Ishikawa (cell line): ENCODE measurements around the gene PCID2.

Experiments
- CEBPB ChIP-seq: IDR thresholded peaks from 2 replicates; pipeline ENCODE4 v1.6.1; 2012
- EGR1 ChIP-seq: IDR thresholded peaks from 2 replicates; pipeline ENCODE4 v1.6.1; 2012
- YY1 ChIP-seq: IDR thresholded peaks from 2 replicates; pipeline ENCODE4 v1.6.1; 2012; ENCODE audit warnings: low read depth
- TF ChIP-seq, protein P1 (sequence below): IDR thresholded peaks from 2 replicates; pipeline ENCODE4 v1.6.1; 2012

DNA sequence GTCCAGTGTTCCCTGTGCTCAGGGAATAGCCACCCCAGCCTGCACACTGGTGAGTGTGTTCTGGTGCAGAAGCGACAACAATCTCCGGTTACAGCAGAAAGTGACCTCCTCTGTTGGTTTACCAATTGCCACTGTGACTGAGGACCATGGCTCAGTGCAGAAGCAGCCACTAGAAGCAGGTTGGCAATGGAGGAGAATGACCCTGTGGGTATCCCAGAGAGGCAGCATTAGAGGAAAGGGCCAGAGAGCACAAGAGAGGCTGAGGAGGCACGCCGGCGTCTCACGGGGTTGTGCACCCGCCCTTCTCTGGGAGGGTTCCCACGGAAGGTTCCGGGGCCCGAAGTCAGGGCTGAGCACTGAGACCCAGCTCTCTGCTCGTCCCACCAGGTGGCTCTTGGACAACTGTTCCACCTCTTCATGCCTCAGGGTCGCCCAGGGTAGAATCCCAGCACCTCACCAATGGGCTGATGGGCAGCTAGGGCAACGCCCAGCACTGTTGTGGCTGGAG lies 36.0 kb downstream of the PCID2 start:
- TF ChIP-seq, protein P1, sequence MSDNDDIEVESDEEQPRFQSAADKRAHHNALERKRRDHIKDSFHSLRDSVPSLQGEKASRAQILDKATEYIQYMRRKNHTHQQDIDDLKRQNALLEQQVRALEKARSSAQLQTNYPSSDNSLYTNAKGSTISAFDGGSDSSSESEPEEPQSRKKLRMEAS = no peak
- TF ChIP-seq CEBPB (no peak), EGR1 (no peak), YY1 (no peak)
